PC-9 (cell line): ENCODE results near the gene AADACL4. TPM values are rescaled to one million over a fixed set of nuclear protein-coding genes. Genes with fewer than 3 reads are reported as not detected.

ENCODE experiments used
- BruUV-seq: library from RNA; stranded (reverse); fragments of 400-500 nt; replicated peaks from 2 replicates; lab custom pipeline; 2021; lab: Mats Ljungman, UMichigan
- CTCF ChIA-PET: fragments of 300-600 bp; sonication (Branson Sonifier 250); formaldehyde crosslinking; loops from one replicate; lab custom pipeline; 2022; ENCODE audit warnings: antibody characterized with exemption; lab: Charles Lee
- POLR2A ChIA-PET: fragments of 300-600 bp; sonication (Branson Sonifier 250); formaldehyde crosslinking; loops from one replicate; lab custom pipeline; 2022; ENCODE audit warnings: antibody characterized with exemption; ENCODE audit not compliant: unreplicated experiment; lab: Charles Lee
- DNase-seq, 2 experiments: peaks; one replicate each; pipeline versions ENCODE4 v3.0.0 to v3.0.0-alpha.2; 2015 to 2022; ENCODE audit warnings: mixed read lengths in 1 of 2
- H2AFZ ChIP-seq: fragments of 200-600 bp; sonication (generic); 2 replicates; pipeline ENCODE4 v1.8.1; 2017; ENCODE audit warnings: antibody characterized with exemption
- H3F3A ChIP-seq: fragments of 200-600 bp; sonication (generic); 2 replicates; pipeline ENCODE4 v1.8.1; 2017; ENCODE audit warnings: antibody characterized with exemption, mild to moderate bottlenecking, low read depth; ENCODE audit not compliant: insufficient read depth
- H3K27ac ChIP-seq: fragments of 200-600 bp; sonication (generic); 2 replicates; pipeline ENCODE4 v1.6.1; 2016; ENCODE audit warnings: mixed run types
- H3K27me3 ChIP-seq: fragments of 200-600 bp; sonication (generic); 2 replicates; pipeline ENCODE4 v1.6.1; 2016; ENCODE audit warnings: low read depth, mixed run types; ENCODE audit not compliant: insufficient read depth
- H3K36me3 ChIP-seq: fragments of 200-600 bp; sonication (generic); 2 replicates; pipeline ENCODE4 v1.6.1; 2016; ENCODE audit warnings: low read depth, mixed run types
- H3K4me1 ChIP-seq: fragments of 200-600 bp; sonication (generic); replicated peaks from 2 replicates; pipeline ENCODE4 v1.6.1; 2016; ENCODE audit warnings: mixed run types; ENCODE audit not compliant: insufficient read depth
- H3K4me2 ChIP-seq: fragments of 200-600 bp; sonication (generic); 2 replicates; pipeline ENCODE4 v1.6.1; 2017; ENCODE audit warnings: mixed run types
- H3K4me3 ChIP-seq: fragments of 200-600 bp; sonication (generic); 2 replicates; pipeline ENCODE4 v1.6.1; 2016; ENCODE audit warnings: mixed run types
- H3K79me2 ChIP-seq: fragments of 200-600 bp; sonication (generic); 2 replicates; pipeline ENCODE4 v1.6.1; 2017; ENCODE audit warnings: low read depth, mixed run types
- H3K9me2 ChIP-seq: fragments of 200-600 bp; sonication (generic); 2 replicates; pipeline ENCODE4 v1.8.1; 2017; ENCODE audit warnings: mild to moderate bottlenecking; ENCODE audit not compliant: insufficient read depth
- H3K9me3 ChIP-seq: fragments of 200-600 bp; sonication (generic); 2 replicates; pipeline ENCODE4 v1.8.1; 2016; ENCODE audit warnings: low read depth; ENCODE audit not compliant: insufficient read depth
- H4K20me1 ChIP-seq: fragments of 200-600 bp; sonication (generic); 2 replicates; pipeline ENCODE4 v1.8.1; 2017; ENCODE audit not compliant: insufficient read depth
- CTCF ChIP-seq: fragments of 200-600 bp; sonication (generic); conservative IDR thresholded peaks from 2 replicates; pipeline ENCODE4 v1.6.1; 2017; ENCODE audit warnings: mixed run types, antibody characterized with exemption, mild to moderate bottlenecking, moderate library complexity
- EZH2 ChIP-seq: fragments of 200-600 bp; sonication (generic); IDR thresholded peaks from 2 replicates; pipeline ENCODE4 v1.8.0; 2017; ENCODE audit warnings: antibody characterized with exemption, low read depth
- intact Hi-C: fragments of 100-400 bp; cut with micrococcal nuclease; formaldehyde crosslinking; loops from one replicate; pipeline ENCODE4 v1.10.0; 2022; ENCODE audit not compliant: unreplicated experiment
- total RNA-seq: library from RNA; stranded (reverse); gene quantifications from 2 replicates; pipeline ENCODE4 v1.2.3, GENCODE V29; 2021

Gene AADACL4
- total RNA-seq, 1 experiment from 2014 or later = not detected

- no peaks in the 10 kb centered on the region for H3K27me3 ChIP-seq
- TF ChIP-seq CTCF = no peak
- H3K79me2 ChIP-seq = peaks cover 86% of the 10 kb centered on the region
- ChIA-PET POLR2A (interaction anchor here (0.7 to 1.1 kb wide), 6 partner anchors 9 to 688 kb away, joined by 4 to 13 read pairs (median 5); no protein-coding TSS in a partner anchor), CTCF (interaction anchor here (0.8 kb wide), 1 partner anchor 23 kb away, joined by 3 read pairs; no protein-coding TSS in a partner anchor)
- no peak overlapping the region for H2AFZ ChIP-seq
- DNase-seq = no peak
- H3K9me3 ChIP-seq = no peaks in the 10 kb centered on the region
- H3K4me3 ChIP-seq = peak overlapping the region; percentile 47; the same call in 1 of the 2 replicates
- H4K20me1 ChIP-seq = no peaks in the 10 kb centered on the region
- no TSS peak for BruUV-seq
- peaks cover 56% of the 10 kb centered on the region for H3F3A ChIP-seq
- H3K9me2 ChIP-seq = no peaks in the 10 kb centered on the region
- H3K4me2 ChIP-seq = peak overlapping the region; percentile 92
- H3K4me1 ChIP-seq = peaks cover 63% of the 10 kb centered on the region
- peak overlapping the region; percentile 100 for H3K27ac ChIP-seq
- intact Hi-C loops = loop anchor here (1.0 kb wide), 5 partner anchors 21 to 138 kb away; partner anchors contain the start of gene DHRS3
- peaks cover 11% of the 10 kb centered on the region; the same call in 1 of the 2 replicates for H3K36me3 ChIP-seq
These were observed 48.2 kb upstream of the AADACL4 start for GRCh38 chr1:12595757-12596006.

GRCh38 chr1:12596007-12596821 lies 47.7 kb upstream of the AADACL4 start:
- H3K79me2 ChIP-seq = peaks cover 86% of the 10 kb centered on the region
- H3K4me2 ChIP-seq = peak overlapping the region; percentile 92

More at GRCh38 chr1:12596007-12596821, 47.7 kb upstream of the AADACL4 start:
- ChIA-PET POLR2A (interaction anchor here (0.5 to 1.1 kb wide), 9 partner anchors 8 to 688 kb away, joined by 4 to 17 read pairs (median 5); no protein-coding TSS in a partner anchor), CTCF (interaction anchor here (0.8 kb wide), 1 partner anchor 23 kb away, joined by 3 read pairs; no protein-coding TSS in a partner anchor)
- Histone ChIP-seq H3K4me1 (peaks cover 68% of the 10 kb centered on the region), H3K9me3 (no peaks in the 10 kb centered on the region), H2AFZ (no peak overlapping the region), H3K36me3 (peaks cover 11% of the 10 kb centered on the region; the same call in 1 of the 2 replicates), H3F3A (peaks cover 53% of the 10 kb centered on the region), H3K4me3 (peak overlapping the region; percentile 56; the same call in 1 of the 2 replicates), H4K20me1 (no peaks in the 10 kb centered on the region), H3K27ac (peak overlapping the region; percentile 100), H3K9me2 (no peaks in the 10 kb centered on the region), H3K27me3 (no peaks in the 10 kb centered on the region)
- TSS peak; percentile 86 for BruUV-seq
- peak; percentile 90 to 95 for DNase-seq
- no peak for TF ChIP-seq EZH2
- no peak for TF ChIP-seq CTCF
- intact Hi-C loops = loop anchor here (1.0 kb wide), 4 partner anchors 22 to 139 kb away; partner anchors contain the start of gene DHRS3
